Neuronal stem cell (in vitro differentiated cells): ENCODE data around the gene NAT8L.

Source experiments
- DNase-seq: peaks from one replicate; pipeline ENCODE4 v3.0.0-alpha.2; 2013; ENCODE audit warnings: low spot score
- H2AFZ ChIP-seq: one replicate; pipeline ENCODE4 v1.6.1; 2013; ENCODE audit warnings: mild to moderate bottlenecking, low read length, inconsistent platforms
- H2AK5ac ChIP-seq: 2 replicates; pipeline ENCODE4 v1.6.1; 2013; ENCODE audit warnings: low read depth, mild to moderate bottlenecking, inconsistent platforms, low read length, moderate library complexity, mixed read lengths
- H2BK120ac ChIP-seq: 2 replicates; pipeline ENCODE4 v1.6.1; 2013; ENCODE audit warnings: low read depth, mild to moderate bottlenecking, inconsistent platforms, low read length, moderate library complexity, mixed read lengths
- H2BK12ac ChIP-seq: one replicate; pipeline ENCODE4 v1.6.1; 2013; ENCODE audit warnings: low read length, inconsistent platforms
- H2BK15ac ChIP-seq: 2 replicates; pipeline ENCODE4 v1.6.1; 2013; ENCODE audit warnings: mild to moderate bottlenecking, low read length, inconsistent platforms, mixed read lengths
- H2BK5ac ChIP-seq: one replicate; pipeline ENCODE4 v1.6.1; 2013; ENCODE audit warnings: inconsistent platforms, mild to moderate bottlenecking, low read length, moderate library complexity
- H3K14ac ChIP-seq: one replicate; pipeline ENCODE4 v1.6.1; 2013; ENCODE audit warnings: low read length, inconsistent platforms
- H3K18ac ChIP-seq: 2 replicates; pipeline ENCODE4 v1.6.1; 2013; ENCODE audit warnings: low read length, inconsistent platforms
- H3K23ac ChIP-seq: 2 replicates; pipeline ENCODE4 v1.6.1; 2013; ENCODE audit warnings: low read depth, mild to moderate bottlenecking, mixed read lengths, low read length, inconsistent platforms; ENCODE audit not compliant: poor library complexity
- H3K27ac ChIP-seq: replicated peaks from 3 replicates; pipeline ENCODE4 v1.5.1; 2013; ENCODE audit warnings: low read length, inconsistent platforms
- H3K27me3 ChIP-seq, 3 experiments: 2 replicates each; pipeline ENCODE4 v1.6.1; 2013; ENCODE audit warnings: low read length in 3 of 3, mild to moderate bottlenecking in 2 of 3, inconsistent platforms in 1 of 3, low read depth in 1 of 3, mixed read lengths in 1 of 3, moderate library complexity in 1 of 3; ENCODE audit not compliant: control insufficient read depth in 3 of 3, insufficient read depth in 3 of 3
- H3K36me3 ChIP-seq, 2 donors: replicated peaks in 1 of 2; 2 replicates each; pipeline ENCODE4 v1.6.1; 2013; ENCODE audit warnings: low read length in 2 of 2; ENCODE audit not compliant: control insufficient read depth in 2 of 2, insufficient read depth in 2 of 2
- H3K4ac ChIP-seq: 2 replicates; pipeline ENCODE4 v1.6.1; 2013; ENCODE audit warnings: inconsistent platforms, mild to moderate bottlenecking, low read length, moderate library complexity
- H3K4me1 ChIP-seq, 2 donors: 1 replicate in 1 of 2; 2 replicates in 1 of 2; pipeline ENCODE4 v1.6.1; 2013; ENCODE audit warnings: low read length in 2 of 2, low read depth in 1 of 2; ENCODE audit not compliant: control insufficient read depth in 2 of 2, insufficient read depth in 1 of 2
- H3K4me2 ChIP-seq: one replicate; pipeline ENCODE4 v1.6.1; 2013; ENCODE audit warnings: mild to moderate bottlenecking, low read length, inconsistent platforms; ENCODE audit not compliant: insufficient read depth, poor library complexity, severe bottlenecking
- H3K4me3 ChIP-seq, 2 donors: 2 replicates each; pipeline ENCODE4 v1.5.1; 2013; ENCODE audit warnings: low read length in 2 of 2, mild to moderate bottlenecking in 2 of 2, inconsistent platforms in 1 of 2, moderate library complexity in 1 of 2
- H3K79me1 ChIP-seq: one replicate; pipeline ENCODE4 v1.6.1; 2013; ENCODE audit warnings: low read depth, mild to moderate bottlenecking, inconsistent platforms, low read length, moderate library complexity
- H3K9ac ChIP-seq: one replicate; pipeline ENCODE4 v1.6.1; 2013; ENCODE audit warnings: mild to moderate bottlenecking, low read depth, low read length, inconsistent platforms; ENCODE audit not compliant: poor library complexity
- H3K9me3 ChIP-seq, 2 donors: replicated peaks in 1 of 2; 2 replicates each; pipeline versions ENCODE3 to v1.6.1; 2013; ENCODE audit warnings: low read length in 2 of 2, mild to moderate bottlenecking in 2 of 2, inconsistent platforms in 1 of 2, low read depth in 1 of 2, mixed read lengths in 1 of 2, moderate library complexity in 1 of 2; ENCODE audit not compliant: control insufficient read depth in 2 of 2, insufficient read depth in 1 of 2
- H4K8ac ChIP-seq: one replicate; pipeline ENCODE4 v1.6.1; 2013; ENCODE audit warnings: low read depth, mild to moderate bottlenecking, inconsistent platforms, low read length, moderate library complexity
- H4K91ac ChIP-seq: one replicate; pipeline ENCODE4 v1.6.1; 2013; ENCODE audit warnings: low read length, low read depth, mild to moderate bottlenecking, inconsistent platforms; ENCODE audit not compliant: poor library complexity
- WGBS, 2 donors: extraction: QIAGEN DNeasy Blood & Tissue Kit; methylation state at CpG; one replicate each; pipeline ENCODE4 v1.1.7; 2013; ENCODE audit warnings: missing lambda C conversion rate in 2 of 2, mixed read lengths in 1 of 2; ENCODE audit not compliant: insufficient read length in 2 of 2, insufficient replicate concordance in 1 of 2; ENCODE audit errors: extremely low coverage in 2 of 2; 5-methylcytosine and 5-hydroxymethylcytosine counted together

NAT8L gene

DNA sequence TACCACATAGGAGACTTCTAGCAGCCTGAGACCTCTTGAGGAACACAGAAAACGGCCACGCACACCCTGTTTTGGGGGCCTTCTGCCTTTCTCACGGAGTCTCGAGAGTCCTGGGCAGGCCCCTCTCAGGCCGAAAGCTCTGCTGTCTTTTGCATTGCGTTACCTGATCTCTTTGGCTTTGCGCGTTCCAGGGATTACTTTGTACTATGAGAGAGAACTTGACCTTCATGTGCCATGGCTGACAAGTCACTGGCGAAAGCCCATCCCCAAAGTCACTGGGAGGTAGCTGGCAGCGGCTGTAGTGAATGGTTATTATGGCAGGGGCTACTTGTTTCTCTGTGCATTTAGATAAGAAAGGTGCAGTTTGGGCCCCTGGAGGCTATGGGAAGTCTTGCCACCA is 8.0 kb upstream of the NAT8L start:
- Histone ChIP-seq H4K8ac (no peak overlapping the region), H2BK12ac (no peak overlapping the region), H4K91ac (no peak overlapping the region), H3K4me2 (no peak overlapping the region), H3K9me3 (no peaks in the 10 kb centered on the region), H3K9ac (no peak overlapping the region), H3K4ac (no peak overlapping the region), H3K79me1 (peaks cover 2% of the 10 kb centered on the region), H2BK120ac (no peak overlapping the region), H2BK5ac (no peak overlapping the region), H3K36me3 (no peaks in the 10 kb centered on the region), H3K4me1 (no peaks in the 10 kb centered on the region), H3K27ac (no peak overlapping the region), H2AFZ (no peak overlapping the region), H3K27me3 (peaks cover 0 to 4% (median 0%) of the 10 kb centered on the region in 3 experiments), H3K23ac (no peak overlapping the region), H2AK5ac (no peak overlapping the region), H3K4me3 (no peak overlapping the region), H2BK15ac (no peak overlapping the region), H3K14ac (no peak overlapping the region), H3K18ac (peak overlapping the region; percentile 41)
- no peak for DNase-seq
- WGBS, 2 donors = no CpG with 5 or more reads among the region's 10 CpGs

GRCh38 chr4:2054217-2054616 is 4.9 kb upstream of the NAT8L start:
- Histone ChIP-seq H3K14ac (no peak overlapping the region), H3K79me1 (no peaks in the 10 kb centered on the region), H2BK120ac (no peak overlapping the region), H2AK5ac (no peak overlapping the region), H3K36me3 (no peaks in the 10 kb centered on the region), H3K9me3 (no peaks in the 10 kb centered on the region), H3K23ac (no peak overlapping the region), H2BK5ac (no peak overlapping the region), H3K27ac (no peak overlapping the region), H3K27me3 (peaks cover 0 to 20% (median 2%) of the 10 kb centered on the region in 3 experiments), H4K91ac (no peak overlapping the region), H2BK15ac (no peak overlapping the region), H2AFZ (no peak overlapping the region), H3K9ac (no peak overlapping the region), H3K4ac (no peak overlapping the region), H3K18ac (no peak overlapping the region), H3K4me3 (no peak overlapping the region), H4K8ac (no peak overlapping the region), H3K4me2 (no peak overlapping the region), H2BK12ac (no peak overlapping the region), H3K4me1 (peaks cover 0 to 7% of the 10 kb centered on the region in 2 donors)
- DNase-seq = no peak
- no CpG with 5 or more reads among the region's 6 CpGs for WGBS, 2 donors

GRCh38 chr4:2057382-2058065 is 1.6 kb upstream of the NAT8L start:
- H3K4me3 ChIP-seq = peak overlapping the region in 1 of 2 donors; percentile 71
- WGBS, 2 donors = no CpG with 5 or more reads among the region's 26 CpGs

GRCh38 chr4:2058264-2059045 is 672 bp upstream of the NAT8L start:
- peak overlapping the region; percentile 93 for H2AFZ ChIP-seq
- H3K14ac ChIP-seq = no peak overlapping the region
- H2BK120ac ChIP-seq = no peak overlapping the region
- no peak overlapping the region for H2BK12ac ChIP-seq
- H4K91ac ChIP-seq = no peak overlapping the region
- no peak overlapping the region for H2AK5ac ChIP-seq
- peaks cover 7% of the 10 kb centered on the region for H3K79me1 ChIP-seq
- H4K8ac ChIP-seq = peak overlapping the region; percentile 82
- H3K27ac ChIP-seq = no peak overlapping the region
- H3K27me3 ChIP-seq = peaks cover 0 to 47% (median 12%) of the 10 kb centered on the region in 3 experiments
- no peaks in the 10 kb centered on the region for H3K9me3 ChIP-seq
- peak overlapping the region; percentile 71 to 91 for H3K4me3 ChIP-seq
- peak overlapping the region; percentile 97 for H3K23ac ChIP-seq
- H3K9ac ChIP-seq = peak overlapping the region; percentile 81
- no peak overlapping the region for H3K4ac ChIP-seq
- peak overlapping the region; percentile 66 for H2BK5ac ChIP-seq
- H2BK15ac ChIP-seq = peak overlapping the region; percentile 85
- H3K4me1 ChIP-seq = peaks cover 1 to 24% of the 10 kb centered on the region in 2 donors
- H3K36me3 ChIP-seq = peaks cover 0 to 23% of the 10 kb centered on the region in 2 donors
- WGBS, 2 donors = no CpG with 5 or more reads among the region's 93 CpGs
- peak overlapping the region; percentile 98 for H3K18ac ChIP-seq
- DNase-seq = no peak
- peak overlapping the region; percentile 65 for H3K4me2 ChIP-seq

More at GRCh38 chr4:2057382-2058065, 1.6 kb upstream of the NAT8L start:
- Histone ChIP-seq H3K23ac (no peak overlapping the region), H3K4me2 (peak overlapping the region; percentile 65), H2AFZ (no peak overlapping the region), H2BK12ac (no peak overlapping the region), H4K8ac (no peak overlapping the region), H3K9ac (no peak overlapping the region), H3K36me3 (peaks cover 0 to 14% of the 10 kb centered on the region in 2 donors), H3K27ac (no peak overlapping the region), H2AK5ac (no peak overlapping the region), H3K9me3 (no peaks in the 10 kb centered on the region), H3K4me1 (peaks cover 1 to 24% of the 10 kb centered on the region in 2 donors), H2BK120ac (no peak overlapping the region), H3K14ac (no peak overlapping the region), H3K27me3 (peaks cover 0 to 47% (median 12%) of the 10 kb centered on the region in 3 experiments), H3K18ac (no peak overlapping the region), H3K4ac (no peak overlapping the region), H2BK15ac (no peak overlapping the region), H3K79me1 (peaks cover 4% of the 10 kb centered on the region), H4K91ac (no peak overlapping the region), H2BK5ac (no peak overlapping the region)
- DNase-seq = no peak
